OCI-LY7 (cell line): ENCODE measurements around the gene PDLIM3. TPM values are rescaled to one million over a fixed set of nuclear protein-coding genes. Genes with fewer than 3 reads are reported as not detected.

Experiments
- BruUV-seq: library from RNA; stranded (reverse); fragments of 400-500 nt; replicated peaks from 2 replicates; lab custom pipeline; 2021; lab: Mats Ljungman, UMichigan
- CTCF ChIA-PET: fragments of 300-600 bp; sonication (Branson Sonifier 250); formaldehyde crosslinking; loops from one replicate; lab custom pipeline; 2022; ENCODE audit warnings: antibody characterized with exemption; ENCODE audit not compliant: unreplicated experiment; lab: Charles Lee
- POLR2A ChIA-PET: fragments of 300-600 bp; sonication (Branson Sonifier 250); formaldehyde crosslinking; loops from one replicate; lab custom pipeline; 2022; ENCODE audit warnings: antibody characterized with exemption; lab: Charles Lee
- DNase-seq: peaks from one replicate; pipeline ENCODE4 v3.0.0-alpha.2; 2015; ENCODE audit warnings: low spot score
- H2AFZ ChIP-seq: fragments of 200-600 bp; sonication (generic), shearing (Covaris generic); 2 replicates; pipeline ENCODE4 v1.6.1; 2014; ENCODE audit warnings: mild to moderate bottlenecking, antibody characterized with exemption, low read length, moderate library complexity
- H3K27ac ChIP-seq: fragments of 200-600 bp; sonication (generic); 2 replicates; pipeline ENCODE4 v1.5.1; 2014; ENCODE audit warnings: mixed run types, low read depth, mild to moderate bottlenecking, moderate library complexity, low read length, inconsistent platforms; ENCODE audit not compliant: poor library complexity, severe bottlenecking
- H3K36me3 ChIP-seq: fragments of 200-600 bp; sonication (generic); 2 replicates; pipeline ENCODE4 v1.6.1; 2014; ENCODE audit warnings: mild to moderate bottlenecking, antibody characterized with exemption, low read length, moderate library complexity, mixed read lengths; ENCODE audit not compliant: insufficient read depth
- H3K4me1 ChIP-seq: fragments of 200-600 bp; sonication (generic); 2 replicates; pipeline ENCODE4 v1.5.1; 2014; ENCODE audit warnings: mild to moderate bottlenecking, low read length; ENCODE audit not compliant: insufficient read depth, poor library complexity, severe bottlenecking
- H3K4me2 ChIP-seq: fragments of 200-600 bp; sonication (generic); 2 replicates; pipeline ENCODE4 v1.6.1; 2014; ENCODE audit warnings: mild to moderate bottlenecking, low read length
- H3K4me3 ChIP-seq: fragments of 200-600 bp; sonication (generic); 2 replicates; pipeline ENCODE4 v1.5.1; 2014; ENCODE audit warnings: mild to moderate bottlenecking, low read depth, low read length; ENCODE audit not compliant: poor library complexity, severe bottlenecking
- H3K79me2 ChIP-seq: fragments of 200-600 bp; sonication (generic); 2 replicates; pipeline ENCODE4 v1.6.1; 2016; ENCODE audit warnings: low read depth, mild to moderate bottlenecking, low read length, moderate library complexity, mixed read lengths; ENCODE audit not compliant: insufficient read depth
- H3K9me2 ChIP-seq: fragments of 200-600 bp; sonication (generic); 2 replicates; pipeline ENCODE4 v1.6.1; 2016; ENCODE audit warnings: mild to moderate bottlenecking, low read length, mixed read lengths; ENCODE audit not compliant: insufficient read depth
- H3K9me3 ChIP-seq: fragments of 200-600 bp; sonication (generic); 2 replicates; pipeline ENCODE4 v1.6.1; 2014; ENCODE audit warnings: mild to moderate bottlenecking, mixed run types, low read length, mixed read lengths
- H4K20me1 ChIP-seq: fragments of 200-600 bp; sonication (generic); 2 replicates; pipeline ENCODE4 v1.6.1; 2014; ENCODE audit warnings: mild to moderate bottlenecking, antibody characterized with exemption, low read length, moderate library complexity, mixed read lengths; ENCODE audit not compliant: insufficient read depth
- EZH2phosphoT487 ChIP-seq: fragments of 200-600 bp; sonication (generic); IDR thresholded peaks from 2 replicates; pipeline ENCODE4 v1.6.1; 2018; ENCODE audit warnings: low read depth, borderline replicate concordance, mild to moderate bottlenecking, mixed run types, antibody characterized with exemption, low read length, moderate library complexity, mixed read lengths
- intact Hi-C: fragments of 100-400 bp; cut with micrococcal nuclease; formaldehyde crosslinking; loops from one replicate; pipeline ENCODE4 v1.10.0; 2022; ENCODE audit not compliant: unreplicated experiment
- total RNA-seq, 2 experiments: library from RNA; depleted of rRNA in 1 of 2; stranded (reverse); fragments of >200 nt in 1 of 2; shearing (Covaris generic) in 1 of 2; gene quantifications; 2 replicates each; pipeline ENCODE4 v1.2.3, GENCODE V29; 2014 to 2022
- TF ChIP-seq, protein P1 (sequence below): fragments of 200-600 bp; sonication (generic); conservative IDR thresholded peaks from 2 replicates; pipeline ENCODE4 v1.5.1; 2014; ENCODE audit warnings: mild to moderate bottlenecking, antibody characterized with exemption, low read length, moderate library complexity, mixed read lengths

The PDLIM3 gene
- total RNA-seq, 2 experiments from 2014 or later: 0.03 TPM; not detected in 1

DNA sequence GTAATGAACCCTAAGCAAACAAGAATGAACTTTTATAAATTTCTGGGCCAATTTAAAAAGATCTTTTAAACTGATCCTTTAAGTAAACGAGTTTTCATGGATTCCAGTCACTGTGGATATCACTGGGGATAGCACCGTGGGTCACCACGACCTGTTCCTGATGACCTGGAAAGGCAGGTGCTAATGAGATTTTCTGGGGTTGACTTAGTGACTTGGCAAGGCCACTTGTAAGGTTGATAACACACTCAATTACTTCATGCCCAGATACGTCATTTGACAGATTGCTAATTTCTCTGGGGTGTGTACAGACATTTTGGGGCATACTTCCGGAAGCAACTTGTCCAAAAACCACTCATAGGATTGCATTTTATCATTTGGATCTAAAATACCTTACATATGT, 24.5 kb downstream of the PDLIM3 start:
- Histone ChIP-seq H3K27ac (no peak overlapping the region), H3K36me3 (no peaks in the 10 kb centered on the region), H3K4me3 (no peak overlapping the region), H2AFZ (no peak overlapping the region), H4K20me1 (no peaks in the 10 kb centered on the region), H3K9me2 (no peaks in the 10 kb centered on the region), H3K4me1 (no peaks in the 10 kb centered on the region), H3K79me2 (no peaks in the 10 kb centered on the region), H3K9me3 (no peaks in the 10 kb centered on the region), H3K4me2 (no peak overlapping the region)
- CTCF ChIA-PET: no interaction called here
- no peak for DNase-seq
- intact Hi-C loops: no loop called here
- POLR2A ChIA-PET: interaction anchor here (0.6 to 1.1 kb wide), 5 partner anchors 12 to 1206 kb away, joined by 3 to 5 read pairs (median 3); no protein-coding TSS in a partner anchor
- no TSS peak for BruUV-seq
- TF ChIP-seq, protein P1, sequence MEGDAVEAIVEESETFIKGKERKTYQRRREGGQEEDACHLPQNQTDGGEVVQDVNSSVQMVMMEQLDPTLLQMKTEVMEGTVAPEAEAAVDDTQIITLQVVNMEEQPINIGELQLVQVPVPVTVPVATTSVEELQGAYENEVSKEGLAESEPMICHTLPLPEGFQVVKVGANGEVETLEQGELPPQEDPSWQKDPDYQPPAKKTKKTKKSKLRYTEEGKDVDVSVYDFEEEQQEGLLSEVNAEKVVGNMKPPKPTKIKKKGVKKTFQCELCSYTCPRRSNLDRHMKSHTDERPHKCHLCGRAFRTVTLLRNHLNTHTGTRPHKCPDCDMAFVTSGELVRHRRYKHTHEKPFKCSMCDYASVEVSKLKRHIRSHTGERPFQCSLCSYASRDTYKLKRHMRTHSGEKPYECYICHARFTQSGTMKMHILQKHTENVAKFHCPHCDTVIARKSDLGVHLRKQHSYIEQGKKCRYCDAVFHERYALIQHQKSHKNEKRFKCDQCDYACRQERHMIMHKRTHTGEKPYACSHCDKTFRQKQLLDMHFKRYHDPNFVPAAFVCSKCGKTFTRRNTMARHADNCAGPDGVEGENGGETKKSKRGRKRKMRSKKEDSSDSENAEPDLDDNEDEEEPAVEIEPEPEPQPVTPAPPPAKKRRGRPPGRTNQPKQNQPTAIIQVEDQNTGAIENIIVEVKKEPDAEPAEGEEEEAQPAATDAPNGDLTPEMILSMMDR: no peak
- TF ChIP-seq EZH2phosphoT487: no peak

DNA sequence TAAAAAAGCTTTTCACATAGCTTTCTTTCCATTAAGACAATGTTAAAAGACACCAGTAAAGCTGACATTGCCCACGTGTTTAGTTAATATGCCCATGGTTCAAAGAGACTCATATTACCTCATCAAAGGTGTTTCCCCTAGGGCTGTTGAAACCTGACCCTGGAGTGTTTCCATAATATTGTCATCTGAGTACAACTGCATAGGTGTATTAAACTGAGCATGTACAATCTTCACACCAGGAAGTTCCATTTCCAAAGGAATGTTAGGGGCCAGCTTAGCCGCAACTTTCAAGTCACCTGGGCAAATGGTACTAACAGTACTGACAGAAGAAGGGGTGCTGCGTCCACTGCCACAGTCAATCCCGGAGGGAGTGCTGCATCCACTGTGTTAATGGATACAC, 27.1 kb downstream of the PDLIM3 start:
- no peak overlapping the region for H3K4me2 ChIP-seq
- intact Hi-C loops: no loop called here
- no TSS peak for BruUV-seq

DNA sequence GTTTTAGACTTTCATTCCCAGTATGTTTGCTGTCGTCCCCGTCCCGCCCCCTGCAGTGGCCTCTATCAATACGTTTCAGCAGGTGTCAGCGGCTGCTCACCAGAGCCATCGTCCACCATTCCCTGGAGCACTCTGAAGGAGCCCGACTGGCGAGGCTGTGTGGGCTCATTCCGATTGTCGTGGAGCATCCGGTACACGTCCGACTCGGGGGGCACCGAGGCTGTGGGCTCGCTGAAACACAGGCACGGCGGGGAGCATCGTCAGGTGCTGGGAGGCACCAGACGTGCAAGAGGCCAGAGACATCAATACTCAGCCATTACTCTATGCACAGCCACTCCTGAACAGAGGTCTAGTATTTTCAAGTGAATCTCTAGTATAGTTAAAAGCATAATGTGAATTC, 28.9 kb downstream of the PDLIM3 start:
- no peak overlapping the region for H2AFZ ChIP-seq
- no peaks in the 10 kb centered on the region for H3K36me3 ChIP-seq
- ChIA-PET CTCF (no interaction called here), POLR2A (no interaction called here)
- no peak overlapping the region for H3K4me2 ChIP-seq
- intact Hi-C loops: no loop called here
- no peaks in the 10 kb centered on the region for H3K79me2 ChIP-seq
- TF ChIP-seq, protein P1: no peak
- no peak for TF ChIP-seq EZH2phosphoT487
- DNase-seq: no peak
- no peaks in the 10 kb centered on the region for H4K20me1 ChIP-seq
- H3K9me2 ChIP-seq: no peaks in the 10 kb centered on the region
- no peak overlapping the region for H3K27ac ChIP-seq
- no peak overlapping the region for H3K4me3 ChIP-seq
- H3K9me3 ChIP-seq: no peaks in the 10 kb centered on the region
- no TSS peak for BruUV-seq
- H3K4me1 ChIP-seq: no peaks in the 10 kb centered on the region

More for the DNA sequence above, 27.1 kb downstream of the PDLIM3 start:
- CTCF ChIA-PET: no interaction called here
- Histone ChIP-seq H3K4me1 (no peaks in the 10 kb centered on the region), H3K9me2 (no peaks in the 10 kb centered on the region), H3K9me3 (no peaks in the 10 kb centered on the region), H3K79me2 (no peaks in the 10 kb centered on the region), H3K4me3 (no peak overlapping the region), H4K20me1 (no peaks in the 10 kb centered on the region), H2AFZ (no peak overlapping the region), H3K36me3 (no peaks in the 10 kb centered on the region), H3K27ac (no peak overlapping the region)
- TF ChIP-seq EZH2phosphoT487: no peak
- POLR2A ChIA-PET: interaction anchor here (0.7 to 1.8 kb wide), 8 partner anchors 8 to 83 kb away, joined by 3 to 8 read pairs (median 3); no protein-coding TSS in a partner anchor
- DNase-seq: no peak
